ENCODE data around the gene DOCK3. TPM values are rescaled to one million over a fixed set of nuclear protein-coding genes. Genes with fewer than 3 reads are reported as not detected.
"Not testable (repeated sequence)": the region's sequence is repeated elsewhere in the genome, so short reads cannot be mapped to it uniquely, and the experiment has no call there.

DOCK3 gene
- total RNA-seq, 2 donors from 2014 or later: 7.7 to 8.5 TPM

- Histone ChIP-seq H3K27ac (ENCODE audit: low read depth, low read length) (no peak overlapping the region), H3K27me3 (ENCODE audit: control insufficient read depth, insufficient read depth, low read length, poor library complexity, severe bottlenecking) (no peaks in the 10 kb centered on the region), H3K4me3 (ENCODE audit: low read length) (no peak overlapping the region), H3K9me3 (ENCODE audit: control insufficient read depth, low read length) (peaks cover 30% of the 10 kb centered on the region), H3K36me3 (ENCODE audit: control insufficient read depth, insufficient read depth, low read length) (no peaks in the 10 kb centered on the region), H3K4me1 (ENCODE audit: control insufficient read depth, insufficient read depth, low read length) (no peaks in the 10 kb centered on the region), H3K9ac (ENCODE audit: extremely low read depth, low read length, poor library complexity, severe bottlenecking) (no peak overlapping the region)
- no peak for DNase-seq
- Mint-ChIP-seq H3K27ac (no peak overlapping the region), H3K36me3 (ENCODE audit: low read depth) (peaks cover 11% of the 10 kb centered on the region), H3K9me3 (peaks cover 49% of the 10 kb centered on the region), H3K27me3 (ENCODE audit: insufficient read depth) (no peaks in the 10 kb centered on the region), H3K4me3 (no peak overlapping the region), H3K4me1 (no peaks in the 10 kb centered on the region)
- TF ChIP-seq CTCF (conservative IDR thresholded peaks at IDR 0.05): no peak
- 92 to 94% methylated on average over 3 of the region's 3 CpGs for WGBS, 2 experiments (ENCODE audit: insufficient coverage in 1 of 2, insufficient read length in 1 of 2)
Measured at GRCh38 chr3:51198477-51198876, 523.8 kb downstream of the DOCK3 start.

- H3K4me1 Mint-ChIP-seq; H3K4me1 ChIP-seq (ENCODE audit: control insufficient read depth, insufficient read depth, low read length); DNase-seq; H3K9ac ChIP-seq (ENCODE audit: extremely low read depth, low read length, poor library complexity, severe bottlenecking); H3K4me3 ChIP-seq (ENCODE audit: low read length); H3K27me3 Mint-ChIP-seq (ENCODE audit: insufficient read depth); H3K27me3 ChIP-seq (ENCODE audit: control insufficient read depth, insufficient read depth, low read length, poor library complexity, severe bottlenecking); H3K4me3 Mint-ChIP-seq; H3K36me3 ChIP-seq (ENCODE audit: control insufficient read depth, insufficient read depth, low read length); H3K27ac ChIP-seq (ENCODE audit: low read depth, low read length); H3K27ac Mint-ChIP-seq: not testable (repeated sequence)
- WGBS, 2 experiments (ENCODE audit: insufficient coverage in 1 of 2, insufficient read length in 1 of 2): 93 to 100% methylated on average over 1 to 12 of the region's 13 CpGs
- Mint-ChIP-seq H3K36me3 (ENCODE audit: low read depth) (peaks cover 11% of the 10 kb centered on the region), H3K9me3 (peaks cover 49% of the 10 kb centered on the region)
- peaks cover 30% of the 10 kb centered on the region for H3K9me3 ChIP-seq (ENCODE audit: control insufficient read depth, low read length)
Measured at GRCh38 chr3:51199296-51199695, 524.6 kb downstream of the DOCK3 start.

GRCh38 chr3:51216291-51216690 lies 541.6 kb downstream of the DOCK3 start:
- Mint-ChIP-seq H3K9me3 (peaks cover 2% of the 10 kb centered on the region), H3K36me3 (ENCODE audit: low read depth) (peaks cover 15% of the 10 kb centered on the region), H3K4me3 (no peak overlapping the region), H3K27ac (no peak overlapping the region), H3K27me3 (ENCODE audit: insufficient read depth) (no peaks in the 10 kb centered on the region), H3K4me1 (peaks cover 13% of the 10 kb centered on the region)
- Histone ChIP-seq H3K4me1 (ENCODE audit: control insufficient read depth, insufficient read depth, low read length) (no peaks in the 10 kb centered on the region), H3K27me3 (ENCODE audit: control insufficient read depth, insufficient read depth, low read length, poor library complexity, severe bottlenecking) (no peaks in the 10 kb centered on the region), H3K9ac (ENCODE audit: extremely low read depth, low read length, poor library complexity, severe bottlenecking) (no peak overlapping the region), H3K36me3 (ENCODE audit: control insufficient read depth, insufficient read depth, low read length) (peaks cover 15% of the 10 kb centered on the region), H3K27ac (ENCODE audit: low read depth, low read length) (no peak overlapping the region), H3K9me3 (ENCODE audit: control insufficient read depth, low read length) (peaks cover 23% of the 10 kb centered on the region), H3K4me3 (ENCODE audit: low read length) (no peak overlapping the region)
- TF ChIP-seq CTCF (conservative IDR thresholded peaks at IDR 0.05): no peak
- DNase-seq: no peak
- 95 to 100% methylated on average over 1 to 2 of the region's 2 CpGs for WGBS, 2 experiments (ENCODE audit: insufficient coverage in 1 of 2, insufficient read length in 1 of 2)

- no peak for TF ChIP-seq CTCF (conservative IDR thresholded peaks at IDR 0.05)
- Mint-ChIP-seq H3K9me3 (no peaks in the 10 kb centered on the region), H3K27me3 (ENCODE audit: insufficient read depth) (no peaks in the 10 kb centered on the region), H3K27ac (no peak overlapping the region), H3K36me3 (ENCODE audit: low read depth) (no peaks in the 10 kb centered on the region), H3K4me1 (peaks cover 8% of the 10 kb centered on the region), H3K4me3 (no peak overlapping the region)
- WGBS, 2 experiments (ENCODE audit: insufficient coverage in 1 of 2, insufficient read length in 1 of 2): 96 to 100% methylated on average over 1 to 2 of the region's 2 CpGs
- Histone ChIP-seq H3K9me3 (ENCODE audit: control insufficient read depth, low read length) (no peaks in the 10 kb centered on the region), H3K4me3 (ENCODE audit: low read length) (no peak overlapping the region), H3K9ac (ENCODE audit: extremely low read depth, low read length, poor library complexity, severe bottlenecking) (no peak overlapping the region), H3K4me1 (ENCODE audit: control insufficient read depth, insufficient read depth, low read length) (no peaks in the 10 kb centered on the region), H3K36me3 (ENCODE audit: control insufficient read depth, insufficient read depth, low read length) (no peaks in the 10 kb centered on the region), H3K27me3 (ENCODE audit: control insufficient read depth, insufficient read depth, low read length, poor library complexity, severe bottlenecking) (no peaks in the 10 kb centered on the region), H3K27ac (ENCODE audit: low read depth, low read length) (no peak overlapping the region)
- no peak for DNase-seq
Measured at GRCh38 chr3:51221959-51222358, 547.2 kb downstream of the DOCK3 start.
